BLaER1 (cell line): ENCODE results near the gene TH.

Experiments used
- H3K27ac ChIP-seq: shearing (Covaris generic); formaldehyde crosslinking; 2 replicates; pipeline ENCODE4 v1.8.1; 2022
- H3K27me3 ChIP-seq: shearing (Covaris generic); formaldehyde crosslinking; 2 replicates; pipeline ENCODE4 v1.8.1; 2022
- H3K36me3 ChIP-seq: shearing (Covaris generic); formaldehyde crosslinking; 2 replicates; pipeline ENCODE4 v1.8.1; 2022
- H3K4me1 ChIP-seq: shearing (Covaris generic); formaldehyde crosslinking; 2 replicates; pipeline ENCODE4 v1.8.1; 2022
- H3K4me2 ChIP-seq: shearing (Covaris generic); formaldehyde crosslinking; 2 replicates; pipeline ENCODE4 v1.8.1; 2022
- H3K4me3 ChIP-seq: shearing (Covaris generic); formaldehyde crosslinking; 2 replicates; pipeline ENCODE4 v1.8.1; 2022
- H3K9ac ChIP-seq: shearing (Covaris generic); formaldehyde crosslinking; 2 replicates; pipeline ENCODE4 v1.8.1; 2022
- H3K9me3 ChIP-seq: shearing (Covaris generic); formaldehyde crosslinking; 2 replicates; pipeline ENCODE4 v1.8.1; 2022
- H4K20me1 ChIP-seq: shearing (Covaris generic); formaldehyde crosslinking; 2 replicates; pipeline ENCODE4 v1.8.1; 2022
- Cebpa-rat ChIP-seq: shearing (Covaris generic); IDR thresholded peaks from 2 replicates; pipeline ENCODE4 v1.8.1; 2022

The TH gene

GRCh38 chr11:2202071-2202899 is 30.7 kb upstream of the TH start:
- no peak overlapping the region for H3K9ac ChIP-seq
- no peaks in the 10 kb centered on the region for H3K36me3 ChIP-seq
- peaks cover 5% of the 10 kb centered on the region; the same call in 1 of the 2 replicates for H4K20me1 ChIP-seq
- peaks cover 49% of the 10 kb centered on the region for H3K4me1 ChIP-seq
- TF ChIP-seq Cebpa-rat = no peak
- no peak overlapping the region for H3K4me3 ChIP-seq
- peak overlapping the region; percentile 74 for H3K4me2 ChIP-seq
- no peak overlapping the region for H3K27ac ChIP-seq
- H3K9me3 ChIP-seq = peaks cover 10% of the 10 kb centered on the region; the same call in 1 of the 2 replicates
- H3K27me3 ChIP-seq = 0 out of 2 replicates have a peak, but pooled peaks cover 4% of the 10 kb centered on the region

- Histone ChIP-seq H3K4me3 (no peak overlapping the region), H3K36me3 (no peaks in the 10 kb centered on the region), H4K20me1 (peaks cover 5% of the 10 kb centered on the region; the same call in 1 of the 2 replicates), H3K4me1 (peaks cover 54% of the 10 kb centered on the region), H3K4me2 (peak overlapping the region; percentile 74), H3K27me3 (0 out of 2 replicates have a peak, but pooled peaks cover 4% of the 10 kb centered on the region), H3K27ac (no peak overlapping the region), H3K9me3 (peaks cover 10% of the 10 kb centered on the region; the same call in 1 of the 2 replicates), H3K9ac (no peak overlapping the region)
- no peak for TF ChIP-seq Cebpa-rat
Observed at GRCh38 chr11:2201542-2201941, 29.9 kb upstream of the TH start.

- Histone ChIP-seq H3K27me3 (0 out of 2 replicates have a peak, but pooled peaks cover 4% of the 10 kb centered on the region), H3K27ac (no peak overlapping the region), H3K36me3 (no peaks in the 10 kb centered on the region), H4K20me1 (peaks cover 5% of the 10 kb centered on the region; the same call in 1 of the 2 replicates), H3K9me3 (peaks cover 10% of the 10 kb centered on the region; the same call in 1 of the 2 replicates), H3K4me3 (no peak overlapping the region), H3K4me1 (peaks cover 54% of the 10 kb centered on the region), H3K4me2 (no peak overlapping the region), H3K9ac (no peak overlapping the region)
- TF ChIP-seq Cebpa-rat = no peak
Observed at GRCh38 chr11:2200957-2201519, 29.4 kb upstream of the TH start.

GRCh38 chr11:2200536-2200935 is 28.9 kb upstream of the TH start:
- Histone ChIP-seq H3K4me1 (peaks cover 54% of the 10 kb centered on the region), H3K4me3 (no peak overlapping the region), H3K27ac (no peak overlapping the region), H3K36me3 (no peaks in the 10 kb centered on the region), H3K9me3 (peaks cover 10% of the 10 kb centered on the region; the same call in 1 of the 2 replicates), H4K20me1 (peaks cover 5% of the 10 kb centered on the region; the same call in 1 of the 2 replicates), H3K4me2 (no peak overlapping the region), H3K27me3 (0 out of 2 replicates have a peak, but pooled peaks cover 7% of the 10 kb centered on the region), H3K9ac (no peak overlapping the region)
- TF ChIP-seq Cebpa-rat = no peak

GRCh38 chr11:2199466-2200341 is 28.1 kb upstream of the TH start:
- H3K4me2 ChIP-seq = peak overlapping the region; percentile 47
- no peak overlapping the region for H3K27ac ChIP-seq
- peaks cover 60% of the 10 kb centered on the region for H3K4me1 ChIP-seq
- no peak for TF ChIP-seq Cebpa-rat
- H3K9me3 ChIP-seq = peaks cover 10% of the 10 kb centered on the region; the same call in 1 of the 2 replicates
- H3K27me3 ChIP-seq = 0 out of 2 replicates have a peak, but pooled peaks cover 7% of the 10 kb centered on the region
- peaks cover 5% of the 10 kb centered on the region; the same call in 1 of the 2 replicates for H4K20me1 ChIP-seq
- no peak overlapping the region for H3K9ac ChIP-seq
- no peak overlapping the region for H3K4me3 ChIP-seq
- no peaks in the 10 kb centered on the region for H3K36me3 ChIP-seq

GRCh38 chr11:2198621-2199365 is 27.2 kb upstream of the TH start:
- H3K4me3 ChIP-seq = no peak overlapping the region
- no peak overlapping the region for H3K27ac ChIP-seq
- 0 out of 2 replicates have a peak overlapping the region, but pooled peaks have one; percentile 34 for H3K9ac ChIP-seq
- peaks cover 10% of the 10 kb centered on the region; the same call in 1 of the 2 replicates for H3K9me3 ChIP-seq
- H3K4me2 ChIP-seq = peak overlapping the region; percentile 47
- H4K20me1 ChIP-seq = peaks cover 5% of the 10 kb centered on the region; the same call in 1 of the 2 replicates
- no peaks in the 10 kb centered on the region for H3K36me3 ChIP-seq
- peaks cover 61% of the 10 kb centered on the region for H3K4me1 ChIP-seq
- no peak for TF ChIP-seq Cebpa-rat
- 0 out of 2 replicates have a peak, but pooled peaks cover 7% of the 10 kb centered on the region for H3K27me3 ChIP-seq

GRCh38 chr11:2197771-2198520 is 26.3 kb upstream of the TH start:
- no peak overlapping the region for H3K9ac ChIP-seq
- no peaks in the 10 kb centered on the region for H3K36me3 ChIP-seq
- no peak overlapping the region for H3K27ac ChIP-seq
- TF ChIP-seq Cebpa-rat = no peak
- H3K4me1 ChIP-seq = peaks cover 52% of the 10 kb centered on the region
- peak overlapping the region; percentile 47 for H3K4me2 ChIP-seq
- no peak overlapping the region for H3K4me3 ChIP-seq
- H3K27me3 ChIP-seq = 0 out of 2 replicates have a peak, but pooled peaks cover 7% of the 10 kb centered on the region
- peaks cover 10% of the 10 kb centered on the region; the same call in 1 of the 2 replicates for H3K9me3 ChIP-seq
- H4K20me1 ChIP-seq = peaks cover 5% of the 10 kb centered on the region; the same call in 1 of the 2 replicates
